ENCODE results near the gene EGLN3. TPM values are rescaled to one million over a fixed set of nuclear protein-coding genes. Genes with fewer than 3 reads are reported as not detected.
"Not testable (repeated sequence)": the region's sequence is repeated elsewhere in the genome, so short reads cannot be mapped to it uniquely, and the experiment has no call there.

EGLN3 gene
- total and polyA plus RNA-seq, 3 experiments from 2014 or later, result 1.6 to 2.5 (median 2.1) TPM

DNA sequence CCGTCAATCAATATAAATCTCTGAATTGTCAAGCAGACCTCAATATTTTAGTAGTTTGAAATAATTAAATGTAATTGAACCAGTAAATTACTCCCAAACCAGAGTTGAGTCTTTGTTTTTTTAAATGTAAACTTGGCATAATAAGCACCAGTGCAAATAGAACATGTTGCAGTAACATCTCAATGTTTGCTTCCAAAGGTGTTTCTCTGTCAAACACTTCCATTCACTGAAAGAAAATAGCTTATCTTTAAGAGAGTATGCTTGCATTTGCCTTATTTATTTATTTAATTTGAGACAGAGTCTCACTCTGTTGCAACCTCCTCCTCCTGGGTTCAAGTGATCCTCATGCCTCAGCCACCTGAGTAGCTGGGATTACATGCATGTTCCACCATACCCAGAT is 39.9 kb upstream of the EGLN3 start:
- Mint-ChIP-seq H3K36me3 (peaks cover 0 to 8% (median 0%) of the 10 kb centered on the region in 3 donors), H3K27ac (no peak overlapping the region), H3K4me1 (peaks cover 0 to 11% (median 5%) of the 10 kb centered on the region in 3 donors), H3K4me3 (no peak overlapping the region), H3K27me3 (peaks cover 0 to 3% of the 10 kb centered on the region in 2 donors), H3K9me3 (peaks cover 0 to 1% (median 0%) of the 10 kb centered on the region in 5 donors)
- POLR2A ChIA-PET, result no interaction called here
- Histone ChIP-seq H3K4me1 (ENCODE audit: insufficient read depth, low read length) (no peaks in the 10 kb centered on the region), H3K27ac (ENCODE audit: low read depth, low read length) (no peak overlapping the region), H3K36me3 (ENCODE audit: insufficient read depth, low read length) (no peaks in the 10 kb centered on the region), H3K27me3 (ENCODE audit: insufficient read depth, low read length, poor library complexity, severe bottlenecking) (no peaks in the 10 kb centered on the region), H3K4me3 (ENCODE audit: low read length) (no peak overlapping the region), H3K9me3 (ENCODE audit: low read length) (no peaks in the 10 kb centered on the region)
- DNase-seq, result no peak
- CTCF ChIA-PET, result no interaction called here

GRCh38 chr14:33987565-33988080 is 36.7 kb upstream of the EGLN3 start:
- no peak for DNase-seq
- Mint-ChIP-seq H3K4me1 (peaks cover 0 to 11% (median 5%) of the 10 kb centered on the region in 3 donors), H3K27me3 (peaks cover 0 to 3% of the 10 kb centered on the region in 2 donors), H3K4me3 (no peak overlapping the region), H3K9me3 (peaks cover 0 to 6% (median 5%) of the 10 kb centered on the region in 5 donors), H3K36me3 (peaks cover 0 to 8% (median 2%) of the 10 kb centered on the region in 3 donors), H3K27ac (no peak overlapping the region)
- Histone ChIP-seq H3K4me3 (ENCODE audit: low read length) (no peak overlapping the region), H3K9me3 (ENCODE audit: low read length) (no peaks in the 10 kb centered on the region), H3K27ac (ENCODE audit: low read depth, low read length) (no peak overlapping the region), H3K27me3 (ENCODE audit: insufficient read depth, low read length, poor library complexity, severe bottlenecking) (no peaks in the 10 kb centered on the region), H3K4me1 (ENCODE audit: insufficient read depth, low read length) (no peaks in the 10 kb centered on the region), H3K36me3 (ENCODE audit: insufficient read depth, low read length) (no peaks in the 10 kb centered on the region)
- POLR2A ChIA-PET, result no interaction called here
- CTCF ChIA-PET, result no interaction called here

DNA sequence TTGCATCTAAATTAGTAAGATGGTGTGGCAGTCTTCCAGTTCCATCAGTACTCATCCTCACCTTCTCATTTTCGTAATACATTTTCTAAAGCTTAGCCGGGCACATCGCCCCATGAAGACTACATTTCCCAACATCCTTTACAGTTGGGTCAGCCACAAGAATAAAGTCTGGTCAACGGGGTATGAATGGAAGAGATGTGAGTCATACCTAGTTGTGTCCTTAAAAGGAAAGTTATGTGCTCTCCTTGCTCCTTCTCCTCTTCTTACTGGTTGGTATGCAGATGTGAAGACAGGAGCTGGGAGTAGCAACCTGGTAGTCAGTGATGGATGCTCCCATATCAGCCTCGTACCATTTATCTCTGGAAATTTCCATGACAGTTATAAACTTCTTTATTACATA is 35.9 kb upstream of the EGLN3 start:
- DNase-seq, result no peak
- Mint-ChIP-seq H3K36me3 (peaks cover 0 to 8% (median 2%) of the 10 kb centered on the region in 3 donors), H3K27me3 (peaks cover 0 to 3% of the 10 kb centered on the region in 2 donors), H3K9me3 (peaks cover 0 to 6% (median 5%) of the 10 kb centered on the region in 5 donors), H3K4me3 (no peak overlapping the region), H3K27ac (no peak overlapping the region), H3K4me1 (peaks cover 0 to 11% (median 5%) of the 10 kb centered on the region in 3 donors)
- CTCF ChIA-PET, result no interaction called here
- Histone ChIP-seq H3K4me1 (ENCODE audit: insufficient read depth, low read length) (no peaks in the 10 kb centered on the region), H3K27me3 (ENCODE audit: insufficient read depth, low read length, poor library complexity, severe bottlenecking) (no peaks in the 10 kb centered on the region), H3K9me3 (ENCODE audit: low read length) (no peaks in the 10 kb centered on the region), H3K27ac (ENCODE audit: low read depth, low read length) (no peak overlapping the region), H3K4me3 (ENCODE audit: low read length) (no peak overlapping the region), H3K36me3 (ENCODE audit: insufficient read depth, low read length) (no peaks in the 10 kb centered on the region)
- POLR2A ChIA-PET, result no interaction called here

DNA sequence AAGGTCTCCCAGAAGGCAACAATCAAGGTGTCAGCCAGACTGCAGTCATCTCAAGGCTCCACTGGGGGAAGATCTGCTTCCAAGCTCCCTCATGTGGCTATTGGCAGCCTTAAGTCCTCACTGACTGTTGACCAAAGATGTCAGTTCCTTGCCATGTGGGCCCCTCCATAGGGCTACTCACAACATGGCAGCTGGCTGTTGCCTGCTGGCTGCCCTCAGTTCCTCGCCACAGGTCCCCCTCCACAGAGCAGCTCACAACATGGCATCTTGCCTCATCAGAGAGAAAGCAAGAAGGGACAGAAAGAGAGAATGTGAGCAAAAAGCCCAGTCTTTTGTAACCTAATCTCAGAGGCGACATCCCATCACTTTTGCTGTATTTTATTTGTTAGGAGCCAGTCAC is 34.4 kb upstream of the EGLN3 start:
- Histone ChIP-seq H3K27ac (ENCODE audit: low read depth, low read length) (no peak overlapping the region), H3K36me3 (ENCODE audit: insufficient read depth, low read length) (no peaks in the 10 kb centered on the region), H3K4me1 (ENCODE audit: insufficient read depth, low read length) (no peaks in the 10 kb centered on the region), H3K9me3 (ENCODE audit: low read length) (no peaks in the 10 kb centered on the region), H3K4me3 (ENCODE audit: low read length) (no peak overlapping the region), H3K27me3 (ENCODE audit: insufficient read depth, low read length, poor library complexity, severe bottlenecking) (no peaks in the 10 kb centered on the region)
- Mint-ChIP-seq H3K27ac (no peak overlapping the region), H3K9me3 (peaks cover 0 to 7% (median 6%) of the 10 kb centered on the region in 5 donors), H3K27me3 (no peaks in the 10 kb centered on the region), H3K4me1 (peaks cover 0 to 7% (median 2%) of the 10 kb centered on the region in 3 donors), H3K36me3 (peaks cover 0 to 8% (median 2%) of the 10 kb centered on the region in 3 donors), H3K4me3 (no peak overlapping the region)
- no peak for DNase-seq
- ChIA-PET CTCF (no interaction called here), POLR2A (no interaction called here)

GRCh38 chr14:33979613-33980276 is 28.9 kb upstream of the EGLN3 start:
- CTCF ChIA-PET, result no interaction called here
- H3K27ac Mint-ChIP-seq, result no peak overlapping the region
- no peaks in the 10 kb centered on the region for H3K27me3 Mint-ChIP-seq

DNA sequence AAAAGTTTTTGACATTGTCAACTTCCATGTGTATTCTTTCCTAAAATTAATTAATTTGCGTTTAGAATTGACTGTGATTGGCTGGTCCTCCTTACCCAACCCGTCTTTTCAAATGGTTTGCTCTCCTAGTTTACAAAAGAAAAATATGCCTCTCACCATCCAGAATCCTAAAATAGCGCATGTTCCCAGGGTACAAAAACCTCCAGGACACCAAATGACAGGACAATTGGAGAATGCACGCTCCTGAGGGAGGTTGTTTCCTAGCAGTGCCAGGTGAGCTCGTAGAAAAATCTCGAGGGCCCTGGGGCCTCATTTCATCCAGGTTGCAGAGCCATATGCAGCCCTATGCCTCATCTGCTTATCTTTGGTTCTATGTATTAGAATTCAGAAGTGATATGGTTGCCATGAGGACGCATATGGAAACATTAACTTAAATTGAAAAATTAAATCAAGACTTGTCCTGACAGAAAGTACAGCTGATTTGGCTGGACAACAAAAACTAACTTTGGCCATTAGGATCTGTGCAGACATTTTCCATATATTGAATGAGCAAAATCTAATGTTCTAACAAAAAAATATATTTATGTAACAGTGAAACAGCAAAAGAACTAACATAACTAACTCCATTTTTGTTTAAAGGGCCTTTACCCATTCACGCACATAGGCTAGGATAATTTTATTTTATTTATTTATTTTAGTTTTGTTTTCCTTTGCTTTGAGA is 28.2 kb upstream of the EGLN3 start:
- ChIA-PET CTCF (no interaction called here), POLR2A (no interaction called here)
- Histone ChIP-seq H3K4me1 (ENCODE audit: insufficient read depth, low read length) (no peaks in the 10 kb centered on the region), H3K4me3 (ENCODE audit: low read length) (no peak overlapping the region), H3K27ac (ENCODE audit: low read depth, low read length) (no peak overlapping the region), H3K36me3 (ENCODE audit: insufficient read depth, low read length) (no peaks in the 10 kb centered on the region), H3K27me3 (ENCODE audit: insufficient read depth, low read length, poor library complexity, severe bottlenecking) (no peaks in the 10 kb centered on the region), H3K9me3 (ENCODE audit: low read length) (no peaks in the 10 kb centered on the region)
- peaks cover 3 to 5% (median 3%) of the 10 kb centered on the region in 3 donors for H3K4me1 Mint-ChIP-seq
- peaks cover 0 to 2% (median 0%) of the 10 kb centered on the region in 3 donors for H3K36me3 Mint-ChIP-seq
- no peak overlapping the region for H3K4me3 Mint-ChIP-seq
- H3K27me3 Mint-ChIP-seq, result no peaks in the 10 kb centered on the region
- peaks cover 0 to 6% (median 0%) of the 10 kb centered on the region in 5 donors for H3K9me3 Mint-ChIP-seq
- no peak for DNase-seq
- no peak overlapping the region for H3K27ac Mint-ChIP-seq

More at GRCh38 chr14:33979613-33980276, 28.9 kb upstream of the EGLN3 start:
- Histone ChIP-seq H3K27ac (ENCODE audit: low read depth, low read length) (no peak overlapping the region), H3K4me1 (ENCODE audit: insufficient read depth, low read length) (no peaks in the 10 kb centered on the region), H3K36me3 (ENCODE audit: insufficient read depth, low read length) (no peaks in the 10 kb centered on the region), H3K9me3 (ENCODE audit: low read length) (no peaks in the 10 kb centered on the region), H3K4me3 (ENCODE audit: low read length) (no peak overlapping the region), H3K27me3 (ENCODE audit: insufficient read depth, low read length, poor library complexity, severe bottlenecking) (no peaks in the 10 kb centered on the region)
- no peak for DNase-seq
- H3K9me3 Mint-ChIP-seq, result peaks cover 0 to 6% (median 0%) of the 10 kb centered on the region in 5 donors
- peaks cover 0 to 2% (median 0%) of the 10 kb centered on the region in 3 donors for H3K36me3 Mint-ChIP-seq
- H3K4me1 Mint-ChIP-seq, result peaks cover 3 to 5% (median 3%) of the 10 kb centered on the region in 3 donors
- H3K4me3 Mint-ChIP-seq, result no peak overlapping the region
- POLR2A ChIA-PET, result no interaction called here

DNA sequence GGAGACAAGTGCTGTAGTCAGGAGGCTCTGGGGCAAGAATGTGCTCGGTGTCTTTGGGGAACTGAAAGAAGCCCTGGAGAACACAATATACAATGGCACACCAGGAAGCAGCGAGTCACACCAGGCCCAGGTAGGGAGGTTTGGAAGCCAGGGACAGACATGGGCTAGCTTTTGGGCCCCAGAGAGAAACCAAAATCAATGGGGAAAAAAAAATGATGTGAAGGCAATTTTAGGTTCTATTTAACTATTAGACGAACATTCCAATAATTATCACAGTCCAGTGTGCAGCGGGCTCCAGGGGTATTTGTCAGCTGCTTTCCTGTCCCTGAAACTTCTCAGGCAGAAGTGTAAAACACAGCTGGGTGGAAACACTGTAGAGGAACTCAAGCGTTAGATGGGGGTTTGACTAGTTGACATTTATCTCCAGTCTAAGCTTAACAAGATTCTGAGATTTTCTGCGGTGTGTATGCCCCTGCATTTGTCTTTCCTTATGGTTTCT is 21.8 kb upstream of the EGLN3 start:
- Mint-ChIP-seq H3K27ac (no peak overlapping the region), H3K27me3 (no peaks in the 10 kb centered on the region), H3K4me3 (no peak overlapping the region), H3K9me3 (peaks cover 6 to 17% (median 10%) of the 10 kb centered on the region in 5 donors), H3K36me3 (no peaks in the 10 kb centered on the region), H3K4me1 (no peaks in the 10 kb centered on the region)
- no peak for DNase-seq
- Histone ChIP-seq H3K27ac (ENCODE audit: low read depth, low read length) (no peak overlapping the region), H3K4me1 (ENCODE audit: insufficient read depth, low read length) (no peaks in the 10 kb centered on the region), H3K9me3 (ENCODE audit: low read length) (no peaks in the 10 kb centered on the region), H3K4me3 (ENCODE audit: low read length) (no peak overlapping the region), H3K27me3 (ENCODE audit: insufficient read depth, low read length, poor library complexity, severe bottlenecking) (no peaks in the 10 kb centered on the region), H3K36me3 (ENCODE audit: insufficient read depth, low read length) (no peaks in the 10 kb centered on the region)
- ChIA-PET CTCF (no interaction called here), POLR2A (no interaction called here)

- POLR2A ChIA-PET; H3K36me3 Mint-ChIP-seq; H3K27ac ChIP-seq (ENCODE audit: low read depth, low read length); DNase-seq; H3K4me1 ChIP-seq (ENCODE audit: insufficient read depth, low read length); CTCF ChIA-PET; H3K27me3 ChIP-seq (ENCODE audit: insufficient read depth, low read length, poor library complexity, severe bottlenecking); H3K4me3 ChIP-seq (ENCODE audit: low read length); H3K4me1 Mint-ChIP-seq; H3K4me3 Mint-ChIP-seq; H3K9me3 ChIP-seq (ENCODE audit: low read length); H3K27ac Mint-ChIP-seq; H3K27me3 Mint-ChIP-seq; H3K36me3 ChIP-seq (ENCODE audit: insufficient read depth, low read length): not testable (repeated sequence)
- peaks cover 6 to 17% (median 10%) of the 10 kb centered on the region in 5 donors for H3K9me3 Mint-ChIP-seq
These were observed 19.0 kb upstream of the EGLN3 start for GRCh38 chr14:33969846-33970245.

Measured in CD8-positive, alpha-beta memory T cell (primary cell).